ENCODE data around the gene SIPA1L3.

Gene SIPA1L3

DNA sequence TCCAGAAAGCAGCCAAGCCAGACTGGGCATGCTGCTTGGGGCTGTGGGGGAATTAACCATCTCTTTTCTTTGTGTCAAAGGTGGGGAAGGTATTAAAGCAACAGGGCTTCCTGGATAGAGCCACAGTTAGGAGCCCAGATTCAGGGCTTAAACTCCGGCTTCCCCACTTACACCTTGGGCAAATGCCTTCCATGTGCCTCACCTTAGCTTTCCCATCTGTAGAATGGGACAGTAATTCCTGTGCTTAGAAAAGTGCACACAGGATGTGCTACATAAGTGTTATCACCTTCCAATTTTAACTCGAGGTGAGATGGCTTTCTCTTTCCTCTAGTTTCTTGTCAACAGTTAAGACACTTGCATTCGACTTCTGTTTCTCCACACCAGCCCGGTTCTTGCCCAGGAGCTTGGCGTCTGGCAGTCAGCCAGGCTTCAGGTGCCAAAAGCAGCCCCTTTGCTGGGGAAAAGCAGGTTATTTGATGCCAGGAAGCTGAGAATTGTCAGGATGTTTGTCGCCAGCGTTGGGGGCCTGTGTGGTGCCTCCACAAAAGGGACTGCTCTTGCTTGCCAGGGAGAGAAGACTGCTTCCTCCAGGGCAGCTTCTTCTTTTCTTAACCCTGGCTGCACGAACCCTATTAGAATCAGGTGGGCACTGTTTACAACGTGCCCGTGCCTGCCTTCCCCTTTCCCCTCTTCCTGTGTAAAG, 79.2 kb downstream of the SIPA1L3 start:
- DNase-seq (ENCODE audit: extremely low read depth, low read depth) = no peak
- TF ChIP-seq, protein P1, sequence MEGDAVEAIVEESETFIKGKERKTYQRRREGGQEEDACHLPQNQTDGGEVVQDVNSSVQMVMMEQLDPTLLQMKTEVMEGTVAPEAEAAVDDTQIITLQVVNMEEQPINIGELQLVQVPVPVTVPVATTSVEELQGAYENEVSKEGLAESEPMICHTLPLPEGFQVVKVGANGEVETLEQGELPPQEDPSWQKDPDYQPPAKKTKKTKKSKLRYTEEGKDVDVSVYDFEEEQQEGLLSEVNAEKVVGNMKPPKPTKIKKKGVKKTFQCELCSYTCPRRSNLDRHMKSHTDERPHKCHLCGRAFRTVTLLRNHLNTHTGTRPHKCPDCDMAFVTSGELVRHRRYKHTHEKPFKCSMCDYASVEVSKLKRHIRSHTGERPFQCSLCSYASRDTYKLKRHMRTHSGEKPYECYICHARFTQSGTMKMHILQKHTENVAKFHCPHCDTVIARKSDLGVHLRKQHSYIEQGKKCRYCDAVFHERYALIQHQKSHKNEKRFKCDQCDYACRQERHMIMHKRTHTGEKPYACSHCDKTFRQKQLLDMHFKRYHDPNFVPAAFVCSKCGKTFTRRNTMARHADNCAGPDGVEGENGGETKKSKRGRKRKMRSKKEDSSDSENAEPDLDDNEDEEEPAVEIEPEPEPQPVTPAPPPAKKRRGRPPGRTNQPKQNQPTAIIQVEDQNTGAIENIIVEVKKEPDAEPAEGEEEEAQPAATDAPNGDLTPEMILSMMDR (IDR thresholded peaks at IDR 0.05; ENCODE audit: low read depth, low read length, missing control alignments) = no peak
- H3K4me3 ChIP-seq (replicated peaks; ENCODE audit: low read depth, low read length) = no peak overlapping the region

DNA sequence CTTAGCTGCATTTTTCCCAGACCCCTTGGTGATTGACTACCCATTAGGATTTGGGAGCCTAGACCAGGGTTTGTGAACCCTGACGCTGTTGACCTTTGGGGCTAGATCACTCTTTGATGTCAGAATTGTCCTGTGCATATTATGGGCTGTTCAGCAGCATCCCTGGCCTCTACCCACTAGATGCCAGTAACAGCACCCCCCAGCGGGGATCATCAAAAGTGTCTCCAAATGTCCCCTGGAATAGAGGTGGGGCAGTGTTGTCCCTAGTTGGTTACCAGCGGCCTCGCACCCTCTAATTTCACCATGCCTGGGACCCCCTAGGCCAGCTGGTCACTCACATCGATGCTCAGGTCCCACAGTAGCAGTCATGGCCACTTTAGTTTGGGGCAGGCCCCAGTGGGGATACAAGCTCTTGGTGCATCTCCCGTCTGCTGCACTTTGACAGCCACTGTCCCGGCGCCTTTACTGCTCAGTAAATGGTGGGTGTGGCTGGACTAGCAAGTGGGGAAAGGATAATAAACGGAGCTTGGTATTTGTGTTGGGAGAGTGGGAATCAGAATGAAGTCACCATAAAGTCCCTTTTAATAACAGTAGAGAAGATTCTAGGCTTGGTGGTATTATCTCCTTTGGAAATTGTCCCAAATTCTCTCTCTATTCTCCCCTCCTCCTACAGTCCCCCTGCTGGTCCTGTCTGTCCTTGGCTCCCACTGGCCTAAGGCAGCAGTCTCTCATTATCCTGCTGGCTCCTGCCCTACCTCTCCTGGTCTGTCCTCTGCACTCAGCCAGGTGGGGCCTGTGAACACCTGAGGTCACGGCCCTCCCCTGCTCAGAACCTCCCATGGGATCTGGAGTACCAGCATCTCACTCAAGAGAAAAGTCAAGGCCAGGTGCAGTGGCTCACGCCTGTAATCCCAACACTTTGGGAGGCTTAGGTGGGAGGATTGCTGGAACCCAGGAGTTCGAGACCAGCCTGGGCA, 80.6 kb downstream of the SIPA1L3 start:
- no peak for DNase-seq (ENCODE audit: extremely low read depth, low read depth)

DNA sequence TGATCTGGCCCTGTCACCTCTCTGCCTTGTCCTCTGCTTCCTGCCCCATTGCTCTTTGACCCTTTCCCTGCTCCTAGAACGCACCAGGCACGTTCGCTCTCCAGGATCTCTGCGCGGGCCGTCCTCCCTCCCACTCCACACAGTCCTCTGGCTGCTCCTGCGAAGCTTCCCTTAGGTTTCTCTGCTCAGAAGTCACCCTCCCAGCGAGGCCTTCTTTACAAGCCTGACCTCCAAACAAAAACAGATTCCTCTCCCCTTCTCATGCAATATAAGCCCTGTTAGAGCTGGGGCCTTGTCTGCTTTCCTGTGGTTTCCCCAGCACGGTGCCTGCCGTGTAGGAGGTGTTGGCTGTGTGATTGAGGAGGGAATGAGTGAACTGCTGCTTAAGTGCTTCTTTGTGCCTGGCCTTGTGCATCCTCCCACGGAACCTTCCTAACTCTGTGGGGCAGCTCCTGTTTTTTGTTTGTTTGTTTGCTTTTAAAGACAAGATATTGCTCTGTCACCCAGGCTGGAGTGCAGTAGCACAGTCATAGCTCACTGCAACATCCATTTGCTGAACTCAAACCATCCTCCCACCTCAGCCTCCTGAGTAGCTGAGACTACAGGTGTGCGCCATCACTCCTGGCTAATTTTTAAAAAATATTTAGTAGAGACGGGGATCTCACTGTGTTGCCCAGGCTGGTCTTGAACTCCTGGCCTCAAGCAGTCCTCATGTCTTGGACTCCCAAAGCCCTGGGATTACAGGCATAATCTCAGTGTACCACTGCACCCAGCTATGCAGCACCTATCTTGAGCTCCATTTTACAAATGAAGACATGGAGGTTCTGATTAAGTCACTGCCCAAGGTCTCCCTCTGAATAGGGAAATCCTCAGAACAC, 82.0 kb downstream of the SIPA1L3 start:
- TF ChIP-seq, protein P1 (IDR thresholded peaks at IDR 0.05; ENCODE audit: low read depth, low read length, missing control alignments) = no peak
- H3K4me3 ChIP-seq (replicated peaks; ENCODE audit: low read depth, low read length) = no peak overlapping the region
- no peak for DNase-seq (ENCODE audit: extremely low read depth, low read depth)

More for the DNA sequence above, 80.6 kb downstream of the SIPA1L3 start:
- TF ChIP-seq, protein P1 (IDR thresholded peaks at IDR 0.05; ENCODE audit: low read depth, low read length, missing control alignments) = peak; percentile 22
- no peak overlapping the region for H3K4me3 ChIP-seq (replicated peaks; ENCODE audit: low read depth, low read length)

DNA sequence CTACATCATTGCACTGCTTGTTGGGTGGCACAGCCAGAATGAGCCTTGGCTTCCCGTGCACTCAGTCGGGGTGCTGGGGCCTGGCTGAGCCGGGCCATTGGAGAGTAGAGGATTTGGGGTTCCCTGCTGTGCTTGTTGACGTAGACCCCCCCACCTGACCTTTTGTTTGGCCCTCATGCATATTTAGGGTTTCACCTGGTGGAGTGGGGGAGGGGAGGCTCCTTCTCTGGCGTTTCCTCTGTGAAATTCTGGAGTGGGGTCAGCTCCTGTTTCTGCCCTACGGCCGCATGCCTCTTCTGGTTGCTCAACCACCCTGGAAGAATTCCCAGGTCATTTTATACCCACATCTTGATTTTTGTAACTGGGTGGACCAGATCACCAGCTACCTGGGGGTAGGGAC, 82.8 kb downstream of the SIPA1L3 start:
- TF ChIP-seq, protein P1 (IDR thresholded peaks at IDR 0.05; ENCODE audit: low read depth, low read length, missing control alignments) = no peak
- no peak overlapping the region for H3K4me3 ChIP-seq (replicated peaks; ENCODE audit: low read depth, low read length)
- no peak for DNase-seq (ENCODE audit: extremely low read depth, low read depth)

DNA sequence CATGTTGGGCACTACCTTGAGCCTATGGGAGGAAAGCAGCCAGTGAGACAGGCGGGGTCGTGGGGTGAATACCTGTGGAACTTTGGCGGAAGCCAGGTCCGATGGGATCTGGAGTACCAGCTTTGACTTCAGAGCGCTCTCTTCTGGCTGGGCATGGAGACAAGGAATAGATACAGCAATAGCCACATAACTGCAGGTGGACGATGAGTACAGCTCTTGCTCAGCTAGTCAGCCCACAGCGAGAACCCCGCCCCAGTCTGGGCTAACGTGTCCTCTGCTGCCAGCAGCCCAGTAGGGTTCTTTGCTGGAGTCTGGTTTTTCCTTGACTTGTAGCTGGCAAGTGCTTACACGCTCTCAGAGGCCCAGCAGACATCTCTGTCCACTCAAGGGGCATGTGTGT, 83.4 kb downstream of the SIPA1L3 start:
- no peak overlapping the region for H3K4me3 ChIP-seq (replicated peaks; ENCODE audit: low read depth, low read length)
- TF ChIP-seq, protein P1 (IDR thresholded peaks at IDR 0.05; ENCODE audit: low read depth, low read length, missing control alignments) = no peak
- DNase-seq (ENCODE audit: extremely low read depth, low read depth) = no peak

DNA sequence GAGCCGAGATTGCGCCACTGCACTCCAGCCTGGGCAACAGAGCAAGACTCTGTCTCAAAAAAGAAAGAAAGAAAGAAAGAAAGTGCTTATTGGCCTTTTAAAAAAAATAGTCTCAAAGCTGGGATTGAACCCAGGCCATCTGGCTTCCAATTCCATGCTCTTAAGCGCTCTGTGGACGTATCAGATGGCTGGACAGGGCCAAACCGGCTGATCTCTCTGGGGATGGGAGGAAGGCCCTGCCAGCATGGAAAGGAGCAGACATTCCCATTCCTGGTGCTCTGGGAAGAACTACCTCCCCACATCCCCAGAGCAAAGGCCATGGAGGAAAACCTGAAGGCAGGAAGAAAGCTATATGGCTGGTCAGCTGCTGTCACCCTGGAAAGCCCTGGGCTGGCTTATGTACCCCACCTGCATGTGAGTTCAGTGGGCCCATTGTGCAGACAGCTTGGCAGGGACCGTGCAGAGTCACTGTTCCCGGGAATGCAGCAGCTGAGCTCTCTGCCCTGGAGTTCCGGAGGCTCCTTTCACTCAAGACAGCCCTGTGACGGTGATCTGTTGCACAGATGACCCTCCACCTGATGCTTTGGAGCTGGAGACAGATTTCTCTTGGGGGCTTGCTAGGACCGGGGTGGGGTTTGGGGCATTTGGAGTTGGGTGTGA, 84.3 kb downstream of the SIPA1L3 start:
- TF ChIP-seq, protein P1 (IDR thresholded peaks at IDR 0.05; ENCODE audit: low read depth, low read length, missing control alignments) = no peak
- no peak overlapping the region for H3K4me3 ChIP-seq (replicated peaks; ENCODE audit: low read depth, low read length)
- no peak for DNase-seq (ENCODE audit: extremely low read depth, low read depth)

Data from HFF-Myc (cell line).